Endothelial cell of umbilical vein (primary cell): ENCODE data around the gene CHGA.

Experiments
- EZH2 ChIP-seq: IDR thresholded peaks from 2 replicates; pipeline ENCODE4 v1.6.1; 2012; ENCODE audit warnings: borderline replicate concordance, low read depth, mild to moderate bottlenecking, moderate library complexity, low read length, inconsistent platforms; ENCODE audit not compliant: severe bottlenecking
- POLR2A ChIP-seq: IDR thresholded peaks from 2 replicates; pipeline ENCODE4 v1.6.1; 2012; ENCODE audit warnings: low read depth, mild to moderate bottlenecking, control low read depth, low read length
- POLR2AphosphoS5 ChIP-seq: IDR thresholded peaks from 2 replicates; pipeline ENCODE4 v1.6.1; 2012; ENCODE audit warnings: low read depth, mild to moderate bottlenecking, control low read depth, low read length, moderate library complexity; ENCODE audit not compliant: insufficient read depth
- TF ChIP-seq, protein P1 (sequence below), 2 donors: IDR thresholded peaks; 1 replicate in 1 of 2; 2 replicates in 1 of 2; pipeline ENCODE4 v1.5.1; 2011; ENCODE audit warnings: low read length in 2 of 2, mild to moderate bottlenecking in 2 of 2, moderate library complexity in 2 of 2, control low read depth in 1 of 2, inconsistent platforms in 1 of 2, low read depth in 1 of 2; ENCODE audit not compliant: insufficient read depth in 1 of 2; ENCODE audit errors: extremely low read depth in 1 of 2

DNA sequence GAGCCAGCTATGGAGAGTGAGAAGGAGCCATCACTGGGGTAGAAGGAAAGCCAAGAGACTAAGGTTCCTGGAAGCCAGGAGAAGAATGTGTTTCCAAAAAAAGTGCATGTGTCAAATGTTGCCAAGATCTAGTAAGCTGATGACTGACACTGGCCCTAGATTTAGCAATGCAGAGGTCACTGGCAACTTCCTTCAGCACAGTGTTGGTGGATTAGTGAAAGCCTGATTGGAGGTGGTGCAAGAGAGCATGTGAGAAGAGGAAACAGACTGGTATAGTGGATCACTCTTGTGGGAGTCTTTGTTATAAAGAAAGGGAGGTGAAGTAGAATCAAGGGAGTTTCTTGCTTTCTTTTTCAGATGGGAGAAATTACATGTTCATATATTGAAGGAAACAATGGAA is 34.1 kb upstream of the CHGA start:
- TF ChIP-seq POLR2A (no peak), POLR2AphosphoS5 (no peak), EZH2 (no peak)
- TF ChIP-seq, protein P1, sequence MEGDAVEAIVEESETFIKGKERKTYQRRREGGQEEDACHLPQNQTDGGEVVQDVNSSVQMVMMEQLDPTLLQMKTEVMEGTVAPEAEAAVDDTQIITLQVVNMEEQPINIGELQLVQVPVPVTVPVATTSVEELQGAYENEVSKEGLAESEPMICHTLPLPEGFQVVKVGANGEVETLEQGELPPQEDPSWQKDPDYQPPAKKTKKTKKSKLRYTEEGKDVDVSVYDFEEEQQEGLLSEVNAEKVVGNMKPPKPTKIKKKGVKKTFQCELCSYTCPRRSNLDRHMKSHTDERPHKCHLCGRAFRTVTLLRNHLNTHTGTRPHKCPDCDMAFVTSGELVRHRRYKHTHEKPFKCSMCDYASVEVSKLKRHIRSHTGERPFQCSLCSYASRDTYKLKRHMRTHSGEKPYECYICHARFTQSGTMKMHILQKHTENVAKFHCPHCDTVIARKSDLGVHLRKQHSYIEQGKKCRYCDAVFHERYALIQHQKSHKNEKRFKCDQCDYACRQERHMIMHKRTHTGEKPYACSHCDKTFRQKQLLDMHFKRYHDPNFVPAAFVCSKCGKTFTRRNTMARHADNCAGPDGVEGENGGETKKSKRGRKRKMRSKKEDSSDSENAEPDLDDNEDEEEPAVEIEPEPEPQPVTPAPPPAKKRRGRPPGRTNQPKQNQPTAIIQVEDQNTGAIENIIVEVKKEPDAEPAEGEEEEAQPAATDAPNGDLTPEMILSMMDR (IDR thresholded peaks at IDR 0.05; ENCODE audit: extremely low read depth in 1 of 2, insufficient read depth in 1 of 2, low read depth in 1 of 2, low read length in 2 of 2) = no peak
